ENCODE measurements around the gene PTBP1. TPM values are rescaled to one million over a fixed set of nuclear protein-coding genes. Genes with fewer than 3 reads are reported as not detected.
"Not testable (repeated sequence)": the region's sequence is repeated elsewhere in the genome, so short reads cannot be mapped to it uniquely, and the experiment has no call there.

Gene PTBP1
- total RNA-seq, 4 donors from 2014 or later: 45.0 to 278 (median 106) TPM

GRCh38 chr19:848386-848921 lies 51.2 kb downstream of the PTBP1 start:
- no peak overlapping the region for H3K4me3 ChIP-seq
- H3K4me1 ChIP-seq: peaks cover 3 to 8% of the 10 kb centered on the region in 2 donors
- intact Hi-C loops (cut with DNase I; ENCODE audit: low total_unique reads): no loop called here
- no peaks in the 10 kb centered on the region for H3K36me3 ChIP-seq
- DNase-seq: no peak
- peaks cover 9 to 36% of the 10 kb centered on the region in 2 donors for H3K27me3 ChIP-seq
- H3K27ac ChIP-seq: no peak overlapping the region
- H3K9me3 ChIP-seq: no peaks in the 10 kb centered on the region
- TF ChIP-seq CTCF (IDR thresholded peaks at IDR 0.05) (no peak), POLR2A (IDR thresholded peaks at IDR 0.05) (no peak)

- H3K27me3 ChIP-seq: peaks cover 9 to 32% of the 10 kb centered on the region in 2 donors
- H3K36me3 ChIP-seq; DNase-seq; H3K4me1 ChIP-seq; H3K4me3 ChIP-seq; H3K27ac ChIP-seq; H3K9me3 ChIP-seq; intact Hi-C loops (cut with DNase I; ENCODE audit: low total_unique reads): not testable (repeated sequence)
Measured at GRCh38 chr19:849195-849594, 51.9 kb downstream of the PTBP1 start.

GRCh38 chr19:850221-850978 lies 53.1 kb downstream of the PTBP1 start:
- peak overlapping the region; percentile 70 to 75 for H3K27ac ChIP-seq
- no peak overlapping the region for H3K4me3 ChIP-seq
- H3K4me1 ChIP-seq: peaks cover 3% of the 10 kb centered on the region in 2 donors
- no peaks in the 10 kb centered on the region for H3K9me3 ChIP-seq
- intact Hi-C loops (cut with DNase I; ENCODE audit: low total_unique reads): no loop called here
- H3K27me3 ChIP-seq: peaks cover 9 to 21% of the 10 kb centered on the region in 2 donors
- peak; percentile 88 to 94 for DNase-seq
- TF ChIP-seq CTCF (IDR thresholded peaks at IDR 0.05) (no peak), POLR2A (IDR thresholded peaks at IDR 0.05) (no peak)
- no peaks in the 10 kb centered on the region for H3K36me3 ChIP-seq

DNA sequence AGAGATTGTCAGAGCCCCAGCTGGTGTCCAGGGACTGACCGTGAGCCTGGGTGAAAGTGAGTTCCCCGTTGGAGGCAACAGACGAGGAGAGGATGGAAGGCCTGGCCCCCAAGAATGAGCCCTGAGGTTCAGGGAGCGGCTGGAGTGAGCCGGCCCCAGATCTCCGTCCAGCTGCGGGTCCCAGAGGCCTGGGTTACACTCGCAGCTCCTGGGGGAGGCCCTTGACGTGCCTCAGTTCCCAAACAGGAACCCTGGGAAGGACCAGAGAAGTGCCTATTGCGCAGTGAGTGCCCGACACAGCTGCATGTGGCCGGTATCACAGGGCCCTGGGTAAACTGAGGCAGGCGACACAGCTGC lies 53.7 kb downstream of the PTBP1 start:
- no peak for TF ChIP-seq POLR2A (IDR thresholded peaks at IDR 0.05)
- TF ChIP-seq CTCF (IDR thresholded peaks at IDR 0.05): no peak
- no peaks in the 10 kb centered on the region for H3K9me3 ChIP-seq
- H3K36me3 ChIP-seq: no peaks in the 10 kb centered on the region
- intact Hi-C loops (cut with DNase I; ENCODE audit: low total_unique reads): no loop called here
- peaks cover 9 to 22% of the 10 kb centered on the region in 2 donors for H3K27me3 ChIP-seq
- no peak for DNase-seq
- peaks cover 3% of the 10 kb centered on the region in 2 donors for H3K4me1 ChIP-seq
- peak overlapping the region; percentile 70 to 75 for H3K27ac ChIP-seq
- no peak overlapping the region for H3K4me3 ChIP-seq

- TF ChIP-seq POLR2A (IDR thresholded peaks at IDR 0.05) (no peak), CTCF (IDR thresholded peaks at IDR 0.05) (no peak)
- no peaks in the 10 kb centered on the region for H3K36me3 ChIP-seq
- peaks cover 9 to 18% of the 10 kb centered on the region in 2 donors for H3K27me3 ChIP-seq
- H3K4me3 ChIP-seq: no peak within 1 kb of the TSS
- H3K4me1 ChIP-seq: peaks cover 3% of the 10 kb centered on the region in 2 donors
- intact Hi-C loops (cut with DNase I; ENCODE audit: low total_unique reads): no loop called here
- H3K27ac ChIP-seq: peak within 1 kb of the TSS; percentile 70 to 75
- H3K9me3 ChIP-seq: no peaks in the 10 kb centered on the region
- DNase-seq: no peak
Measured at GRCh38 chr19:852136-853013, 55.1 kb downstream of the PTBP1 start, which contains the start of gene ELANE. Gene ELANE, plus strand, starts transcription at chr19:852303. Its CDS starts 26 bp downstream, at chr19:852329.
